ENCODE results near the gene ZBED3.

ZBED3 gene

DNA sequence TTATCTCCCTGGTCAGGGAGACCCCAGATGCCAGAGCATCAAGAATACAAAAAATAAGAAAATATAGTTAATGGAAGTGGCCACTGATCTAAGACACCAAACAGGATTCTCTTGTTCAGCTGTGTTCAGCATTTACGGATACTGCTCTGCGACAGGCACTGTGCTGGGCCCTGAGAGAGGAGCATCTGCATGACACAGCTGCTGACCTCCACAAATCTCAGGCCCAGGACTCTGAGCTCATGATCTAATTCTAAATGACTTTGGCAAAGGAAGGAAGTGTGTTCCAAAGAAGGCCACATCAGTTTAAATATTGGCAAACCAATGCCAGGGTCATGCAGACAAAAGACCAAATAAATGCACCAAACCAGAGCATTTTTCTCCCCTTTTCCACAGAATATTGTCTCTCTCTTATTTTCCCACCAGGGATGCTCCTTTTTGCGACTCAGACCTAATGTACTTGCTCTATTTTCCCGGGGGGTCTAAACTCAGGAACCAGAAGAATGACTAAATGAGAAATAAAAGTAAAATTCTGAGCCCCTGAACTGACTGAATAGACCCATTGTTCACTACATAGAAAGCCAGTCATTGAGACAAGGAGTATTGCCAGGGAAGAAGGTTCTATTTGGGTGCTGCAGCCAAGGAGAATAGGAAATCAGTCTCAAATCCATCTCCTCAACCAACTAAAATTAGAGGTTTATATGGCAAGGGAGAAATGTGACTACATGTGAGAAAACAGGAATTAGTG, 58.3 kb downstream of the ZBED3 start:
- peak in 28 of 42 donors; percentile 6 to 76 (median 33) for DNase-seq
- intact Hi-C loops (cut with DNase I) = no loop called here

GRCh38 chr5:77024490-77024889, 62.6 kb downstream of the ZBED3 start:
- DNase-seq = no peak

GRCh38 chr5:77022511-77023417, 64.3 kb downstream of the ZBED3 start:
- intact Hi-C loops (cut with DNase I) = no loop called here
- DNase-seq = no peak

More at GRCh38 chr5:77024490-77024889, 62.6 kb downstream of the ZBED3 start:
- intact Hi-C loops (cut with DNase I) = no loop called here
